Pancreas (tissue), 10 donors: ENCODE results near the gene ZNF536. TPM values are rescaled to one million over a fixed set of nuclear protein-coding genes. Genes with fewer than 3 reads are reported as not detected.

ENCODE experiments used
- ATAC-seq, 4 donors: fragments of 200-7000 bp; cut with Tn5 transposase; one replicate each; pipeline versions ENCODE4 v1.8.0 to v1.9.1; 2020; ENCODE audit warnings: mild to moderate bottlenecking in 4 of 4, moderate library complexity in 4 of 4
- DNase-seq, 6 donors: peaks; one replicate each; pipeline ENCODE4 v3.0.0-alpha.2; 2020
- FAIRE-seq: peaks from 2 replicates; lab custom pipeline; 2012; peaks lifted over from hg19 to GRCh38; lab: Jason Lieb, UNC
- H3K27ac ChIP-seq, 4 donors: fragments of 200-600 bp; sonication (generic); 1 replicate in 3 of 4; 2 replicates in 1 of 4; pipeline versions ENCODE4 v1.5.0 to v1.8.0; 2020
- H3K27me3 ChIP-seq, 4 donors: fragments of 200-600 bp; one replicate each; pipeline ENCODE4 v1.8.0; 2021
- H3K36me3 ChIP-seq, 3 donors: fragments of 200-600 bp; sonication (generic) in 1 of 3; one replicate each; pipeline versions ENCODE4 v1.5.0 to v1.8.0; 2020 to 2021
- H3K4me1 ChIP-seq, 3 donors: fragments of 200-600 bp; one replicate each; pipeline ENCODE4 v1.8.0; 2021
- H3K4me3 ChIP-seq, 4 donors: fragments of 200-600 bp; sonication (generic) in 2 of 4; one replicate each; pipeline versions ENCODE4 v1.5.0 to v1.8.0; 2020 to 2021
- H3K9me3 ChIP-seq, 4 donors: fragments of 200-600 bp; one replicate each; pipeline ENCODE4 v1.8.0; 2021
- WGBS, 2 donors: extraction: QIAGEN DNeasy Blood & Tissue Kit; methylation state at CpG; one replicate each; pipeline ENCODE4 v1.1.7; 2013; 5-methylcytosine and 5-hydroxymethylcytosine counted together
- intact Hi-C, 3 donors: fragments of 100-400 bp; cut with DNase I; formaldehyde crosslinking; loops; one replicate each; pipeline versions ENCODE4 v1.11.1 to v1.14.2; 2022
- polyA plus RNA-seq, 2 donors: library from polyadenylated mRNA; stranded (reverse); fragments of 200-250 nt; gene quantifications; one replicate each; pipeline ENCODE4 v1.2.3, GENCODE V29; 2013
- total RNA-seq, 6 donors: library from RNA; stranded (reverse); fragmentation: NEBNext Ultra II Directional in 4 of 6; extraction: Animal tissue kit (Norgen Biotek cat#: 25700) in 4 of 6; gene quantifications; one replicate each; pipeline versions ENCODE4 v1.2.1 to v1.2.4, GENCODE V29; 2021 to 2023
- TF ChIP-seq, protein P1 (sequence below), 4 donors: fragments of 200-600 bp; sonication (generic) in 3 of 4; IDR thresholded peaks; one replicate each; pipeline versions ENCODE4 v1.5.0 to v1.8.0; 2021; ENCODE audit warnings: antibody characterized with exemption in 4 of 4
- donor health status: healthy with polysubstance abuse.
- donor health status: DM: no; HTN: no; CAD: no; lungs with moderate emphysema.
- donor health status: DM: no; HTN: no; CAD: no.
- donor health status: control.
- donor health status: control.
- donor health status: Bipolar disorder and iron deficiency.
- donor health status: DM: yes; HTN: yes; CAD: no.
- donor health status: DM: no; HTN: no; CAD: no.
- donor health status: DM: no; HTN: no; CAD: no.
- donor health status: DM: yes; HTN: yes; CAD: no.

Gene ZNF536
- total and polyA plus RNA-seq, 8 donors: 0.06 to 1.7 (median 0.13) TPM

GRCh38 chr19:30358821-30359580, 13.2 kb upstream of the ZNF536 start:
- intact Hi-C loops: no loop called here
- Histone ChIP-seq H3K27ac (no peak overlapping the region), H3K27me3 (no peaks in the 10 kb centered on the region), H3K4me1 (no peaks in the 10 kb centered on the region), H3K36me3 (no peaks in the 10 kb centered on the region), H3K4me3 (no peak overlapping the region), H3K9me3 (no peaks in the 10 kb centered on the region)
- FAIRE-seq: no peak
- DNase-seq: no peak
- ATAC-seq: no peak
- TF ChIP-seq, protein P1, sequence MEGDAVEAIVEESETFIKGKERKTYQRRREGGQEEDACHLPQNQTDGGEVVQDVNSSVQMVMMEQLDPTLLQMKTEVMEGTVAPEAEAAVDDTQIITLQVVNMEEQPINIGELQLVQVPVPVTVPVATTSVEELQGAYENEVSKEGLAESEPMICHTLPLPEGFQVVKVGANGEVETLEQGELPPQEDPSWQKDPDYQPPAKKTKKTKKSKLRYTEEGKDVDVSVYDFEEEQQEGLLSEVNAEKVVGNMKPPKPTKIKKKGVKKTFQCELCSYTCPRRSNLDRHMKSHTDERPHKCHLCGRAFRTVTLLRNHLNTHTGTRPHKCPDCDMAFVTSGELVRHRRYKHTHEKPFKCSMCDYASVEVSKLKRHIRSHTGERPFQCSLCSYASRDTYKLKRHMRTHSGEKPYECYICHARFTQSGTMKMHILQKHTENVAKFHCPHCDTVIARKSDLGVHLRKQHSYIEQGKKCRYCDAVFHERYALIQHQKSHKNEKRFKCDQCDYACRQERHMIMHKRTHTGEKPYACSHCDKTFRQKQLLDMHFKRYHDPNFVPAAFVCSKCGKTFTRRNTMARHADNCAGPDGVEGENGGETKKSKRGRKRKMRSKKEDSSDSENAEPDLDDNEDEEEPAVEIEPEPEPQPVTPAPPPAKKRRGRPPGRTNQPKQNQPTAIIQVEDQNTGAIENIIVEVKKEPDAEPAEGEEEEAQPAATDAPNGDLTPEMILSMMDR (IDR thresholded peaks at IDR 0.05): no peak
- 74 to 78% methylated on average over 13 of the region's 13 CpGs for WGBS, 2 donors

GRCh38 chr19:30359936-30360335, 12.2 kb upstream of the ZNF536 start:
- Histone ChIP-seq H3K27ac (no peak overlapping the region), H3K4me1 (no peaks in the 10 kb centered on the region), H3K4me3 (no peak overlapping the region), H3K27me3 (no peaks in the 10 kb centered on the region), H3K36me3 (no peaks in the 10 kb centered on the region), H3K9me3 (no peaks in the 10 kb centered on the region)
- FAIRE-seq (no peak), ATAC-seq (no peak), DNase-seq (no peak)
- WGBS, 2 donors: 80 to 94% methylated on average over 9 of the region's 9 CpGs
- TF ChIP-seq, protein P1 (IDR thresholded peaks at IDR 0.05): no peak
- intact Hi-C loops: no loop called here

- Histone ChIP-seq H3K36me3 (no peaks in the 10 kb centered on the region), H3K4me3 (no peak overlapping the region), H3K27ac (no peak overlapping the region), H3K27me3 (no peaks in the 10 kb centered on the region), H3K4me1 (no peaks in the 10 kb centered on the region), H3K9me3 (no peaks in the 10 kb centered on the region)
- no peak for ATAC-seq
- no peak for DNase-seq
- WGBS, 2 donors: 51 to 62% methylated on average over 18 of the region's 18 CpGs
- FAIRE-seq: no peak
- intact Hi-C loops: no loop called here
- TF ChIP-seq, protein P1 (IDR thresholded peaks at IDR 0.05): no peak
Measured at GRCh38 chr19:30360376-30361106, 11.6 kb upstream of the ZNF536 start.

- no peaks in the 10 kb centered on the region for H3K9me3 ChIP-seq
- H3K4me3 ChIP-seq: no peak overlapping the region
- TF ChIP-seq, protein P1 (IDR thresholded peaks at IDR 0.05): no peak
- intact Hi-C loops: no loop called here
- H3K36me3 ChIP-seq: no peaks in the 10 kb centered on the region
- WGBS, 2 donors: 87 to 88% methylated on average over 4 of the region's 4 CpGs
- DNase-seq (no peak), ATAC-seq (no peak), FAIRE-seq (no peak)
- no peaks in the 10 kb centered on the region for H3K27me3 ChIP-seq
- no peaks in the 10 kb centered on the region for H3K4me1 ChIP-seq
- H3K27ac ChIP-seq: no peak overlapping the region
Measured at GRCh38 chr19:30361107-30361447, 11.1 kb upstream of the ZNF536 start.

GRCh38 chr19:30361721-30362120, 10.5 kb upstream of the ZNF536 start:
- ATAC-seq (no peak), FAIRE-seq (no peak), DNase-seq (no peak)
- 63 to 69% methylated on average over 13 of the region's 13 CpGs for WGBS, 2 donors
- TF ChIP-seq, protein P1 (IDR thresholded peaks at IDR 0.05): no peak
- intact Hi-C loops: no loop called here
- Histone ChIP-seq H3K9me3 (no peaks in the 10 kb centered on the region), H3K36me3 (no peaks in the 10 kb centered on the region), H3K27ac (no peak overlapping the region), H3K4me1 (no peaks in the 10 kb centered on the region), H3K4me3 (no peak overlapping the region), H3K27me3 (no peaks in the 10 kb centered on the region)
